Measurements from ENCODE around the gene TYR. TPM values are rescaled to one million over a fixed set of nuclear protein-coding genes. Genes with fewer than 3 reads are reported as not detected.
"Not testable (repeated sequence)": the region's sequence is repeated elsewhere in the genome, so short reads cannot be mapped to it uniquely, and the experiment has no call there.

Gene TYR
- total RNA-seq, 2 experiments from 2014 or later = not detected

- CTCF ChIA-PET (ENCODE audit: unreplicated experiment); intact Hi-C loops (cut with micrococcal nuclease; ENCODE audit: unreplicated experiment); H3K9me2 ChIP-seq (ENCODE audit: insufficient read depth, low read length); DNase-seq (ENCODE audit: low spot score); H4K20me1 ChIP-seq (ENCODE audit: insufficient read depth, low read length); H3K4me3 ChIP-seq (ENCODE audit: low read depth, low read length, poor library complexity, severe bottlenecking); H3K4me2 ChIP-seq (ENCODE audit: low read length); H3K4me1 ChIP-seq (ENCODE audit: insufficient read depth, low read length, poor library complexity, severe bottlenecking); H3K27ac ChIP-seq (ENCODE audit: low read depth, low read length, poor library complexity, severe bottlenecking); H3K79me2 ChIP-seq (ENCODE audit: insufficient read depth, low read depth, low read length); H3K9me3 ChIP-seq (ENCODE audit: low read length); BruUV-seq (replicated peaks); H3K36me3 ChIP-seq (ENCODE audit: insufficient read depth, low read length); H2AFZ ChIP-seq (ENCODE audit: low read length): not testable (repeated sequence)
- POLR2A ChIA-PET = interaction anchor here (0.6 kb wide), 1 partner anchor 310 kb away, joined by 3 read pairs; no protein-coding TSS in a partner anchor
These were observed 132.9 kb downstream of the TYR start for GRCh38 chr11:89310607-89311006.

GRCh38 chr11:89321401-89321800 lies 143.7 kb downstream of the TYR start:
- H3K27ac ChIP-seq (ENCODE audit: low read depth, low read length, poor library complexity, severe bottlenecking) = no peak overlapping the region
- no peaks in the 10 kb centered on the region for H3K36me3 ChIP-seq (ENCODE audit: insufficient read depth, low read length)
- H4K20me1 ChIP-seq (ENCODE audit: insufficient read depth, low read length) = no peaks in the 10 kb centered on the region
- H3K4me2 ChIP-seq (ENCODE audit: low read length) = no peak overlapping the region
- BruUV-seq (replicated peaks) = no TSS peak
- intact Hi-C loops (cut with micrococcal nuclease; ENCODE audit: unreplicated experiment) = no loop called here
- no peak overlapping the region for H2AFZ ChIP-seq (ENCODE audit: low read length)
- H3K9me3 ChIP-seq (ENCODE audit: low read length) = no peaks in the 10 kb centered on the region
- H3K4me3 ChIP-seq (ENCODE audit: low read depth, low read length, poor library complexity, severe bottlenecking) = no peak overlapping the region
- DNase-seq (ENCODE audit: low spot score) = no peak
- CTCF ChIA-PET (ENCODE audit: unreplicated experiment) = no interaction called here
- TF ChIP-seq EZH2phosphoT487 (IDR thresholded peaks at IDR 0.05; ENCODE audit: borderline replicate concordance, low read depth, low read length) = no peak
- no peak for TF ChIP-seq CTCF (conservative IDR thresholded peaks at IDR 0.05; ENCODE audit: low read length)
- POLR2A ChIA-PET = interaction anchor here (0.5 kb wide), 1 partner anchor 73 kb away, joined by 3 read pairs; no protein-coding TSS in a partner anchor
- no peaks in the 10 kb centered on the region for H3K4me1 ChIP-seq (ENCODE audit: insufficient read depth, low read length, poor library complexity, severe bottlenecking)
- no peaks in the 10 kb centered on the region for H3K9me2 ChIP-seq (ENCODE audit: insufficient read depth, low read length)
- H3K79me2 ChIP-seq (ENCODE audit: insufficient read depth, low read depth, low read length) = no peaks in the 10 kb centered on the region

- no peak for DNase-seq (ENCODE audit: low spot score)
- BruUV-seq (replicated peaks) = no TSS peak
- Histone ChIP-seq H3K27ac (ENCODE audit: low read depth, low read length, poor library complexity, severe bottlenecking) (no peak overlapping the region), H3K9me3 (ENCODE audit: low read length) (no peaks in the 10 kb centered on the region), H3K4me2 (ENCODE audit: low read length) (no peak overlapping the region), H3K4me3 (ENCODE audit: low read depth, low read length, poor library complexity, severe bottlenecking) (no peak overlapping the region), H4K20me1 (ENCODE audit: insufficient read depth, low read length) (no peaks in the 10 kb centered on the region), H2AFZ (ENCODE audit: low read length) (no peak overlapping the region), H3K36me3 (ENCODE audit: insufficient read depth, low read length) (no peaks in the 10 kb centered on the region), H3K4me1 (ENCODE audit: insufficient read depth, low read length, poor library complexity, severe bottlenecking) (no peaks in the 10 kb centered on the region), H3K9me2 (ENCODE audit: insufficient read depth, low read length) (no peaks in the 10 kb centered on the region), H3K79me2 (ENCODE audit: insufficient read depth, low read depth, low read length) (no peaks in the 10 kb centered on the region)
- POLR2A ChIA-PET = no interaction called here
- CTCF ChIA-PET (ENCODE audit: unreplicated experiment) = no interaction called here
- intact Hi-C loops (cut with micrococcal nuclease; ENCODE audit: unreplicated experiment) = no loop called here
- no peak for TF ChIP-seq CTCF (conservative IDR thresholded peaks at IDR 0.05; ENCODE audit: low read length)
- no peak for TF ChIP-seq EZH2phosphoT487 (IDR thresholded peaks at IDR 0.05; ENCODE audit: borderline replicate concordance, low read depth, low read length)
These were observed 150.2 kb downstream of the TYR start for GRCh38 chr11:89327885-89328284.

GRCh38 chr11:89331940-89332339 lies 154.3 kb downstream of the TYR start:
- H4K20me1 ChIP-seq (ENCODE audit: insufficient read depth, low read length); H3K4me1 ChIP-seq (ENCODE audit: insufficient read depth, low read length, poor library complexity, severe bottlenecking); intact Hi-C loops (cut with micrococcal nuclease; ENCODE audit: unreplicated experiment); H3K27ac ChIP-seq (ENCODE audit: low read depth, low read length, poor library complexity, severe bottlenecking); CTCF ChIA-PET (ENCODE audit: unreplicated experiment); H2AFZ ChIP-seq (ENCODE audit: low read length); H3K4me3 ChIP-seq (ENCODE audit: low read depth, low read length, poor library complexity, severe bottlenecking); POLR2A ChIA-PET; H3K36me3 ChIP-seq (ENCODE audit: insufficient read depth, low read length); BruUV-seq (replicated peaks); DNase-seq (ENCODE audit: low spot score); H3K4me2 ChIP-seq (ENCODE audit: low read length); H3K79me2 ChIP-seq (ENCODE audit: insufficient read depth, low read depth, low read length); H3K9me3 ChIP-seq (ENCODE audit: low read length); H3K9me2 ChIP-seq (ENCODE audit: insufficient read depth, low read length): not testable (repeated sequence)

GRCh38 chr11:89333704-89334103 lies 156.0 kb downstream of the TYR start:
- intact Hi-C loops (cut with micrococcal nuclease; ENCODE audit: unreplicated experiment); POLR2A ChIA-PET; BruUV-seq (replicated peaks): not testable (repeated sequence)

More at GRCh38 chr11:89333704-89334103, 156.0 kb downstream of the TYR start:
- H4K20me1 ChIP-seq (ENCODE audit: insufficient read depth, low read length); H3K36me3 ChIP-seq (ENCODE audit: insufficient read depth, low read length); H3K9me3 ChIP-seq (ENCODE audit: low read length); H3K4me1 ChIP-seq (ENCODE audit: insufficient read depth, low read length, poor library complexity, severe bottlenecking); H3K9me2 ChIP-seq (ENCODE audit: insufficient read depth, low read length); CTCF ChIA-PET (ENCODE audit: unreplicated experiment); H2AFZ ChIP-seq (ENCODE audit: low read length); H3K4me3 ChIP-seq (ENCODE audit: low read depth, low read length, poor library complexity, severe bottlenecking); H3K4me2 ChIP-seq (ENCODE audit: low read length); DNase-seq (ENCODE audit: low spot score); H3K79me2 ChIP-seq (ENCODE audit: insufficient read depth, low read depth, low read length); H3K27ac ChIP-seq (ENCODE audit: low read depth, low read length, poor library complexity, severe bottlenecking): not testable (repeated sequence)

Data from OCI-LY7 (cell line).